ENCODE data around the gene LSM7.

GRCh38 chr19:2300533-2300932, 27.9 kb downstream of the LSM7 start:
- TF ChIP-seq CTCF (IDR thresholded peaks at IDR 0.05 in 4 of 5, conservative IDR thresholded peaks at IDR 0.05 in 1 of 5) (no peak), POLR2A (IDR thresholded peaks at IDR 0.05) (no peak)
